Measurements from ENCODE around the gene HEMGN. TPM values are rescaled to one million over a fixed set of nuclear protein-coding genes. Genes with fewer than 3 reads are reported as not detected.

The HEMGN gene
- total and polyA plus RNA-seq, 2 of the 8 experiments (the other 6 are each of a cell fraction or from before 2014, with no cell fraction given) = not detected

DNA sequence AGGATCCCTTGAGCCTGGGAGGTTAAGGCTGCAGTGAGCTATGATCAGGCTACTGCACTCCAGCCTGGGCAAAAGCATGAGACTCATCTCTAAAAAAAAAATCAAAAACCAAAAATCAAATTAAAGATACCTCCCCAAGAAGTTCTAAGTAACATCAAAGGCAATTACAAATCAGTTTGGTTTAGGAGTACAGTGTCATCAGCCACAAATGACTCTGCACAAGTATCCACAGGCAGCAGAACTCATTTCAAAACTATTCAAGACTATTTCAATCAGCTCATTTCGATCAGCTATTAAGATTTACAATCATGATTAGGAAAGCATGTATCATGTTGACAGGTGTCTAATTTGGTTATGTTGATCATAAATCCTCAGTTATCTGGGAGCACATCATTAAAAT is 34.8 kb downstream of the HEMGN start:
- Histone ChIP-seq H4K8ac (ENCODE audit: extremely low read depth, insufficient read depth, low read length) (no peak overlapping the region), H3K18ac (ENCODE audit: extremely low read depth, low read length) (no peak overlapping the region), H3K23me2 (ENCODE audit: low read depth, low read length) (no peaks in the 10 kb centered on the region), H3K23ac (ENCODE audit: insufficient read length) (no peak overlapping the region), H3K79me1 (ENCODE audit: low read depth, low read length) (peaks cover 3% of the 10 kb centered on the region; the same call in 1 of the 2 replicates), H2BK15ac (ENCODE audit: low read length) (no peak overlapping the region), H2BK5ac (ENCODE audit: low read depth, low read length) (no peak overlapping the region), H2BK120ac (replicated peaks; ENCODE audit: low read depth, low read length) (no peak overlapping the region), H3K27ac (ENCODE audit: low read depth, low read length) (no peak overlapping the region), H3K4me1 (replicated peaks in 1 of 4; ENCODE audit: control insufficient read depth in 3 of 4, insufficient read depth in 4 of 4, low read length in 3 of 4) (no peaks in the 10 kb centered on the region), H3K27me3 (replicated peaks in 1 of 4; ENCODE audit: control insufficient read depth in 3 of 4, extremely low read depth in 1 of 4, insufficient read depth in 3 of 4, low read length in 3 of 4) (no peaks in the 10 kb centered on the region), H4K91ac (replicated peaks; ENCODE audit: insufficient read length, low read length) (no peak overlapping the region), H2AK5ac (ENCODE audit: low read depth, low read length) (no peak overlapping the region), H4K5ac (ENCODE audit: insufficient read length, low read depth, low read length) (no peak overlapping the region), H3K4me2 (ENCODE audit: insufficient read depth in 1 of 2, low read depth in 2 of 2, low read length in 2 of 2) (no peak overlapping the region), H2BK20ac (ENCODE audit: low read length) (no peak overlapping the region), H3K9me3 (ENCODE audit: insufficient read depth in 2 of 2, low read depth in 1 of 2, low read length in 1 of 2) (no peaks in the 10 kb centered on the region), H3K4me3 (ENCODE audit: extremely low read depth in 1 of 4, insufficient read depth in 2 of 4, low read depth in 3 of 4, low read length in 4 of 4) (no peak overlapping the region), H3K9ac (replicated peaks in 1 of 4; ENCODE audit: extremely low read depth in 1 of 4, low read depth in 3 of 4, low read length in 3 of 4) (no peak overlapping the region), H3K36me3 (ENCODE audit: control insufficient read depth in 2 of 4, insufficient read depth in 4 of 4, low read length in 3 of 4) (no peaks in the 10 kb centered on the region), H4K20me1 (replicated peaks in 1 of 2; ENCODE audit: control insufficient read depth in 1 of 2, insufficient read depth in 2 of 2, low read length in 2 of 2) (peaks cover 0 to 3% of the 10 kb centered on the region in 2 experiments), H3K79me2 (ENCODE audit: control insufficient read depth in 1 of 2, insufficient read depth in 2 of 2, low read length in 2 of 2) (no peaks in the 10 kb centered on the region), H3K14ac (ENCODE audit: insufficient read length) (no peak overlapping the region), H2BK12ac (ENCODE audit: low read depth, low read length) (no peak overlapping the region), H2AFZ (ENCODE audit: low read length) (no peak overlapping the region), H3K56ac (replicated peaks; ENCODE audit: insufficient read length, low read depth, low read length) (no peak overlapping the region), H3K4ac (replicated peaks; ENCODE audit: insufficient read length, low read depth, low read length) (no peak overlapping the region)
- ChIA-PET POLR2A (ENCODE audit: partially characterized antibody) (interaction anchor here (1.2 to 1.9 kb wide), 2 partner anchors 19 to 223 kb away, joined by 3 to 5 read pairs; partner anchors contain the start of gene TRMO), CTCF (ENCODE audit: partially characterized antibody) (interaction anchor here (0.6 to 6.6 kb wide), 7 partner anchors 13 to 873 kb away, joined by 3 to 110 read pairs (median 4); partner anchors contain the start of gene ANP32B)
- FAIRE-seq = no peak
- WGBS, 2 experiments (ENCODE audit: extremely low coverage in 1 of 2, insufficient coverage in 1 of 2, insufficient read length in 1 of 2, insufficient replicate concordance in 2 of 2, low coverage in 1 of 2, low lambda C conversion rate in 2 of 2, missing lambda C conversion rate in 1 of 2) = 94% methylated on average over 1 of the region's 1 CpG; no CpG with 5 or more reads in 1 of the 2 experiments
- TF ChIP-seq NRF1 (IDR thresholded peaks at IDR 0.05; ENCODE audit: low read depth, low read length) (no peak), TCF12 (IDR thresholded peaks at IDR 0.05; ENCODE audit: low read depth, low read length) (no peak), HDAC6 (IDR thresholded peaks at IDR 0.05; ENCODE audit: low read depth, low read length) (no peak), SRF (IDR thresholded peaks at IDR 0.05; ENCODE audit: low read depth, low read length) (no peak), SP2 (IDR thresholded peaks at IDR 0.05; ENCODE audit: low read length) (no peak), FOSL1 (IDR thresholded peaks at IDR 0.05; ENCODE audit: insufficient read depth, low read depth, low read length) (no peak), RXRA (IDR thresholded peaks at IDR 0.05; ENCODE audit: insufficient read depth, low read depth, low read length) (no peak), RFX5 (IDR thresholded peaks at IDR 0.05; ENCODE audit: borderline replicate concordance, low read depth, low read length) (no peak), POU5F1 (IDR thresholded peaks at IDR 0.05; ENCODE audit: low read depth, low read length) (no peak)
- TF ChIP-seq, protein P1, sequence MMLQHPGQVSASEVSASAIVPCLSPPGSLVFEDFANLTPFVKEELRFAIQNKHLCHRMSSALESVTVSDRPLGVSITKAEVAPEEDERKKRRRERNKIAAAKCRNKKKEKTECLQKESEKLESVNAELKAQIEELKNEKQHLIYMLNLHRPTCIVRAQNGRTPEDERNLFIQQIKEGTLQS (IDR thresholded peaks at IDR 0.05; ENCODE audit: insufficient read depth, low read depth, low read length) = no peak
- DNase-seq (ENCODE audit: low read depth in 1 of 2, low spot score in 2 of 2) = no peak
